Measurements from ENCODE around the gene CACNA1C. TPM values are rescaled to one million over a fixed set of nuclear protein-coding genes. Genes with fewer than 3 reads are reported as not detected.

The CACNA1C gene
- total RNA-seq, 2 donors from 2014 or later = 70.0 to 127 TPM

DNA sequence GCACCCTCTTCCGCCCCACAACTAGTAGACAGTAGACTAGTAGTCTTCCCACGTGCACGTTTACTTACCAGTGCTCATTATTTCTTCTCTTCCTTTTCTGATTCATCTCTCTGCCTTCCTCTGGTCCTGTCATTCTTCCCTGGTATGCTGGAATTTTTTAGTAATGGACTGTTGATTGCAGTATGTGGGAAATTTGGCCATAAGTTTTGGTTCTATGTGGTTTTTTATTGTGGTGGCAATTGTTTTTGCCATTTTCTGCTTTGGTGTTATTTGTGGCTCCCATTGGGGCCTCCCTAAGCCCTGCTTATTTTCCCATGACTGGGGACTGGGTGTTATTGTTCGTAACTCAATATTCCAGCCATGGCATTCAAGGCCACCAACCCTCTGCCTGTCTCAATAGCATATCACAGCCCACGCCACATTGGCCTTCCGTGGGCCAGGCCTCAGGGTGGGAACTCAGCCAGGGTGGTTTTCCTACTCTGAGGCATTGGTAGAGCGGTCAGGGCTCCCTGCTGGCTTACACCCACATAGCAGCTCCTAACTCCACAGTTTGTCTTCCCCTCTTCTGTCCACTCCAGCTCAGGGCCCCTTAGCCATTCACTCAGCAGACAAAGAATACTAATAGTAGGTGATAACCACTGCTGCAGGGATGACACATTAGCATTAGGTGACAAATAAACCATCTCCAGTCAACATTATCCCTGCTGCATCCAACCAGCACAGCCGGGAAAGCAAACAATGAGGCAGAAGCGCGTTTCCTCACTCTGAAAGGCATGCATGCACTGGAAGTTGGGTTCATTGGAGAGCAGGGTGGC, 321.5 kb downstream of the CACNA1C start:
- no peak for DNase-seq (ENCODE audit: low spot score)
- H3K27ac ChIP-seq = no peak overlapping the region
- H3K27me3 ChIP-seq (replicated peaks; ENCODE audit: insufficient read depth) = no peaks in the 10 kb centered on the region
- ATAC-seq (ENCODE audit: insufficient number of reproducible peaks, low FRiP score, low read depth) = no peak
- H3K36me3 ChIP-seq = no peaks in the 10 kb centered on the region
- H3K4me3 ChIP-seq = no peak overlapping the region
- peaks cover 12 to 81% of the 10 kb centered on the region in 2 donors for H3K4me1 ChIP-seq (ENCODE audit: control insufficient read depth in 1 of 2, low read depth in 2 of 2)
- no peaks in the 10 kb centered on the region for H3K9me3 ChIP-seq
- no peak for TF ChIP-seq CTCF (IDR thresholded peaks at IDR 0.05)

- DNase-seq (ENCODE audit: low spot score) (no peak), ATAC-seq (ENCODE audit: insufficient number of reproducible peaks, low FRiP score, low read depth) (no peak)
- H3K4me3 ChIP-seq = no peak overlapping the region
- H3K9me3 ChIP-seq = no peaks in the 10 kb centered on the region
- no peaks in the 10 kb centered on the region for H3K27me3 ChIP-seq (replicated peaks; ENCODE audit: insufficient read depth)
- no peaks in the 10 kb centered on the region for H3K36me3 ChIP-seq
- H3K4me1 ChIP-seq (ENCODE audit: control insufficient read depth in 1 of 2, low read depth in 2 of 2) = peaks cover 17 to 91% of the 10 kb centered on the region in 2 donors
- no peak for TF ChIP-seq CTCF (IDR thresholded peaks at IDR 0.05)
- no peak overlapping the region for H3K27ac ChIP-seq
These were observed 323.1 kb downstream of the CACNA1C start for GRCh38 chr12:2375871-2376270.

GRCh38 chr12:2376908-2377657, 324.3 kb downstream of the CACNA1C start:
- peaks cover 17 to 97% of the 10 kb centered on the region in 2 donors for H3K4me1 ChIP-seq (ENCODE audit: control insufficient read depth in 1 of 2, low read depth in 2 of 2)

DNA sequence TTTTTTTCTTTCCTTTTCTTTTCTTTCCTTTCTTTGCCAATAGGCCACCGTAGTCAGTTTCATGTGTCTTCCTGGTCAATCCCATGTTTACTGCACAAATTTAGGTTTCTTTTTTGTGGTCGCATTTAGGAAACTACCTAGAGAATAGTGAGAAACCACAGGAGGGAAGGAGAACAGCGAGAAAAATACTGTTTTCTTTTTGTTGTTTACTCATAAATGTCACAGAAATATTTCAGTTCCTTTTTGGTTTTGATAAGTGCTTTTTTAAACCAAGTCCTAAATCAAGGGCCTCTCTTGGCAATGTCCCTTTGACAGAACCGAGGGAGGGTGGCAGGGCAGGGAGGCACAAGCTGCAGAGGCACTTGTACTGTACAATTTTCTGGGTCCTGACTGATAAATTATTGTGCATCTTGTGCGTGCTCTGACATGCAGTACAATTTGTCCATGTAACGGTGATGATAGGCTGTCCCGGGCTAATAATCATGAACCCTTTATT, 326.1 kb downstream of the CACNA1C start:
- ATAC-seq (ENCODE audit: insufficient number of reproducible peaks, low FRiP score, low read depth) = no peak
- Histone ChIP-seq H3K4me1 (ENCODE audit: control insufficient read depth in 1 of 2, low read depth in 2 of 2) (peaks cover 16 to 97% of the 10 kb centered on the region in 2 donors), H3K4me3 (no peak overlapping the region), H3K27me3 (replicated peaks; ENCODE audit: insufficient read depth) (no peaks in the 10 kb centered on the region), H3K27ac (no peak overlapping the region), H3K36me3 (no peaks in the 10 kb centered on the region), H3K9me3 (no peaks in the 10 kb centered on the region)
- TF ChIP-seq CTCF (IDR thresholded peaks at IDR 0.05) = no peak
- DNase-seq (ENCODE audit: low spot score) = no peak

More at GRCh38 chr12:2376908-2377657, 324.3 kb downstream of the CACNA1C start:
- no peaks in the 10 kb centered on the region for H3K27me3 ChIP-seq (replicated peaks; ENCODE audit: insufficient read depth)
- DNase-seq (ENCODE audit: low spot score) = no peak
- ATAC-seq (ENCODE audit: insufficient number of reproducible peaks, low FRiP score, low read depth) = no peak
- no peaks in the 10 kb centered on the region for H3K36me3 ChIP-seq
- H3K9me3 ChIP-seq = no peaks in the 10 kb centered on the region
- H3K27ac ChIP-seq = no peak overlapping the region
- TF ChIP-seq CTCF (IDR thresholded peaks at IDR 0.05) = no peak
- H3K4me3 ChIP-seq = no peak overlapping the region

- H3K27me3 ChIP-seq (replicated peaks; ENCODE audit: insufficient read depth) = no peaks in the 10 kb centered on the region
- H3K4me1 ChIP-seq (ENCODE audit: control insufficient read depth in 1 of 2, low read depth in 2 of 2) = peaks cover 27 to 96% of the 10 kb centered on the region in 2 donors
- DNase-seq (ENCODE audit: low spot score) (no peak), ATAC-seq (ENCODE audit: insufficient number of reproducible peaks, low FRiP score, low read depth) (no peak)
- no peaks in the 10 kb centered on the region for H3K36me3 ChIP-seq
- TF ChIP-seq CTCF (IDR thresholded peaks at IDR 0.05) = no peak
- peak overlapping the region in 1 of 2 donors; percentile 23 for H3K27ac ChIP-seq
- H3K9me3 ChIP-seq = no peaks in the 10 kb centered on the region
- no peak overlapping the region for H3K4me3 ChIP-seq
These were observed 328.2 kb downstream of the CACNA1C start for GRCh38 chr12:2380946-2381345.

Data from thoracic aorta (tissue), 2 donors.